NCI-H1105 treated with DMSO at 0.1 percent for 48 hours (cell line): Measurements from ENCODE around the gene HEXIM2.
"Not testable (repeated sequence)": the region's sequence is repeated elsewhere in the genome, so short reads cannot be mapped to it uniquely, and the experiment has no call there.

Source experiments
- DNase-seq: peaks from one replicate; lab custom pipeline; 2025; lab: John Stamatoyannopoulos, UW

Gene HEXIM2

GRCh38 chr17:45170280-45170930 is 8.7 kb downstream of the HEXIM2 start:
- no peak for DNase-seq

GRCh38 chr17:45170931-45171337 is 9.3 kb downstream of the HEXIM2 start:
- no peak for DNase-seq

GRCh38 chr17:45171338-45172231 is 9.9 kb downstream of the HEXIM2 start:
- no peak for DNase-seq

- DNase-seq = no peak
These were observed 10.5 kb downstream of the HEXIM2 start for GRCh38 chr17:45172232-45172540.

GRCh38 chr17:45172541-45173286 is 11.0 kb downstream of the HEXIM2 start:
- no peak for DNase-seq

GRCh38 chr17:45175759-45176115 is 14.1 kb downstream of the HEXIM2 start:
- DNase-seq = no peak

- no peak for DNase-seq
These were observed 15.9 kb downstream of the HEXIM2 start for GRCh38 chr17:45177563-45177962.

- no peak for DNase-seq
These were observed 22.5 kb downstream of the HEXIM2 start for GRCh38 chr17:45184144-45184543.

GRCh38 chr17:45186801-45187354 is 25.2 kb downstream of the HEXIM2 start:
- no peak for DNase-seq

GRCh38 chr17:45189009-45189408 is 27.3 kb downstream of the HEXIM2 start:
- no peak for DNase-seq

- no peak for DNase-seq
These were observed 29.0 kb downstream of the HEXIM2 start for GRCh38 chr17:45190503-45191255.

- DNase-seq = no peak
These were observed 33.7 kb downstream of the HEXIM2 start for GRCh38 chr17:45195424-45195823.

GRCh38 chr17:45197108-45197507 is 35.4 kb downstream of the HEXIM2 start:
- no peak for DNase-seq

GRCh38 chr17:45197555-45198334 is 36.1 kb downstream of the HEXIM2 start:
- peak; percentile 75 for DNase-seq

- DNase-seq = no peak
These were observed 39.0 kb downstream of the HEXIM2 start for GRCh38 chr17:45200701-45201100.

- DNase-seq = no peak
These were observed 39.8 kb downstream of the HEXIM2 start for GRCh38 chr17:45201457-45201856.

GRCh38 chr17:45201880-45202279 is 40.2 kb downstream of the HEXIM2 start:
- DNase-seq = not testable (repeated sequence)

- DNase-seq = peak; percentile 63
These were observed 57.4 kb downstream of the HEXIM2 start for GRCh38 chr17:45218895-45219661.
